Thyroid gland (tissue), 4 donors: ENCODE results near the gene GMEB2.

Source experiments
- CTCF ChIP-seq, 6 experiments: fragments of 200-600 bp in 3 of 6; fragments of 450-650 bp in 3 of 6; sonication (generic) in 3 of 6; IDR thresholded peaks; one replicate each; pipeline ENCODE4 v1.5.1; 2016 to 2019; ENCODE audit warnings: antibody characterized with exemption in 6 of 6, mild to moderate bottlenecking in 2 of 6, inconsistent platforms in 1 of 6, moderate library complexity in 1 of 6
- POLR2A ChIP-seq, 2 donors: fragments of 450-650 bp; IDR thresholded peaks; one replicate each; pipeline ENCODE4 v1.6.1; 2017; ENCODE audit warnings: antibody characterized with exemption in 2 of 2, mild to moderate bottlenecking in 2 of 2, moderate library complexity in 1 of 2

GRCh38 chr20:63570281-63571086 is 56.4 kb downstream of the GMEB2 start:
- TF ChIP-seq CTCF (IDR thresholded peaks at IDR 0.05) = no peak
- no peak for TF ChIP-seq POLR2A (IDR thresholded peaks at IDR 0.05)
